GM12891 (cell line): ENCODE measurements around the gene CCDC134.

Experiments used
- POLR2A ChIP-seq: IDR thresholded peaks from 2 replicates; pipeline ENCODE4 v1.6.1; 2011; ENCODE audit warnings: low read depth, low read length, control low read depth
- POLR2AphosphoS5 ChIP-seq: IDR thresholded peaks from 2 replicates; pipeline ENCODE4 v1.6.1; 2011; ENCODE audit warnings: low read depth, low read length, control low read depth
- POU2F2 ChIP-seq: IDR thresholded peaks from 2 replicates; pipeline ENCODE4 v1.6.1; 2011; ENCODE audit warnings: low read depth, mild to moderate bottlenecking, control low read depth, low read length, moderate library complexity
- SPI1 ChIP-seq: IDR thresholded peaks from 2 replicates; pipeline ENCODE4 v1.6.1; 2011; ENCODE audit warnings: low read depth, low read length, control low read depth
- TAF1 ChIP-seq: IDR thresholded peaks from 2 replicates; pipeline ENCODE4 v1.6.1; 2011; ENCODE audit warnings: low read depth, low read length, control low read depth

DNA sequence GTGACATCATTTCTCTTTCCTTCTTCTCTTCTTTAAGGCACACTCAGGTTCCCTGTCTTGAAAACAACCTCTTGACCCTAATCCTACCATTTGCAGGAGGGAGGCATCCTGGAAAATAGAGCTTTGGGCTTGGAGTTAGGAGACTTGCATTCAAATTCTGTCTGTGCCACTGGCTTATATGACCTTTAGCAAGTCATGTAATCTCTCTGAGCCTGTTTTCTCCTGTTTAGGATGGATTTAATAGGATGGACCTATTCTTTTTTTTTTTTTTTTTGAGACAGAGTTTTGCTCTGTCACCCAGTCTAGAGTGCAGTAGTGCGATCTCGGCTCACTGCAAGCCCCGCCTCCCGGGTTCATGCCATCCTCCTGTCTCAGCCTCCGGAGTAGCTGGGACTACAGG lies 25.1 kb upstream of the CCDC134 start:
- no peak for TF ChIP-seq POLR2AphosphoS5
- TF ChIP-seq POLR2A: no peak
- TF ChIP-seq TAF1: no peak
- no peak for TF ChIP-seq POU2F2
- no peak for TF ChIP-seq SPI1
